ENCODE measurements around the gene SPIN1.
A peak's percentile ranks its signal among the peaks of the same experiment; 100 is the strongest.

The SPIN1 gene

DNA sequence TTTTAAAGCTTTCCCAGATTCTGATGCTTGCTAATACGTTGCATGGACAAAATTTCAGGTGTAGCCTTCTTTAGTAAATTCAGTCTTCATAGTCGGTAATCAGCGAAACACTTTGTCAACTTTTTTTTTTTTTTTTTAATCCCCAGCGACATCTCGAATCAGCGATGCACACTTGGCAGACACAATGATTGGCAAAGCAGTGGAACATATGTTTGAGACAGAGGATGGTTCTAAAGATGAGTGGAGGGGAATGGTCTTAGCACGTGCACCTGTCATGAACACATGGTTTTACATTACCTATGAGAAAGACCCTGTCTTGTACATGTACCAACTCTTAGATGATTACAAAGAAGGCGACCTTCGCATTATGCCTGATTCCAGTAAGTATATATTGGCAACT, 80.0 kb downstream of the SPIN1 start:
- Histone ChIP-seq H3K27ac (ENCODE audit: extremely low read depth, low read depth, low read length) (no peak overlapping the region), H3K36me3 (ENCODE audit: control insufficient read depth in 2 of 2, insufficient read depth in 1 of 2, low read length in 2 of 2) (peaks cover 4 to 22% of the 10 kb centered on the region in 2 experiments), H3K4me3 (ENCODE audit: low read depth, low read length) (no peak overlapping the region), H3K9me3 (ENCODE audit: control insufficient read depth, insufficient read depth, low read depth, low read length) (no peaks in the 10 kb centered on the region), H3K4me1 (ENCODE audit: control insufficient read depth, insufficient read depth, low read length) (no peaks in the 10 kb centered on the region)
- TF ChIP-seq PRDM10 (tag by site-specific recombination; IDR thresholded peaks at IDR 0.05) (no peak), ZNF626 (tag by site-specific recombination; IDR thresholded peaks at IDR 0.05) (no peak), ZNF530 (tag by site-specific recombination; IDR thresholded peaks at IDR 0.05; ENCODE audit: low read depth) (no peak)
- POLR2A ChIA-PET: no interaction called here
- CTCF ChIA-PET: interaction anchor here (0.6 kb wide), 1 partner anchor 360 kb away, joined by 6 read pairs; no protein-coding TSS in a partner anchor

DNA sequence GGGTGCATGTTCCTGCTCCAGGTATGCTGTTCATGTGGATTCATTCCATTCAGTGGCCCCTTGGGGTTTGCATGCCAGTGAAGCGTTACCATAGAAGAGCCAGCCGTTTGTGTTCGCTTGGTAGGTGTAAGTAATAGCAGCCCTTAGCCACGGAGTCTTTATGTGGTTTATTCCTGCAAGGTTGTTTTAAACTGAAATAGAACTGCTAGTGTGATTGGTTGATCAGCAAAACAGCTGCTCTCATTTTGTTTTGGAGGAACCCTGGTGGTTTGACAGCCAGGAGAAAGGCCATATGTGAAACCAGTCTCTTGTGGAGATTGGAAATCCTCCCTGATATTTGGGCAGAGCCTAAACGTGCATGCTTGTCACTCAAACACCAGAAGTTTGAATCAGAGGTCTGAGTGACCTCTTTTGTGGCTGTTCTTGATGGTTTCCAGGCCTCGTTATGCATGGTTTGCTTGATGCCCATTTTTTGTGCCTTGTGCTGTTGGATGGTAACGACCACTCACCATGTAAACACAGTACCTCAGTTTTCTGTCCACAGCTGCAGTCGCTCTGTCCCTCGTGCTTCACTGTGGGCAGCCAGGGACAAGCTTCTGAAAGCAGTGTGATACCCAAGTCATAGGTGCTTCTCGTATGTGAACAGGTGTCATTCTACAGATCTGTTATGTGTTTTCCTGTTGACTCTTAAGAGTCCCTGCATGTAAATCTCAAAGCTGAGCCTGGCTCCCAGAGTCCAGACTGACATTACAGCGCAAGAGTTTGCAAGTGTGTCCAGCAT, 88.4 kb downstream of the SPIN1 start:
- ChIA-PET CTCF (interaction anchor here (0.6 kb wide), 1 partner anchor 443 kb away, joined by 3 read pairs; no protein-coding TSS in a partner anchor), POLR2A (interaction anchor here (0.7 kb wide), 1 partner anchor 47 kb away, joined by 3 read pairs; no protein-coding TSS in a partner anchor)
- H3K4me3 ChIP-seq (ENCODE audit: low read depth, low read length): no peak overlapping the region
- H3K27ac ChIP-seq (ENCODE audit: extremely low read depth, low read depth, low read length): no peak overlapping the region
- peaks cover 3% of the 10 kb centered on the region; the same call in 1 of the 2 replicates for H3K4me1 ChIP-seq (ENCODE audit: control insufficient read depth, insufficient read depth, low read length)
- TF ChIP-seq BCL11A (tag by site-specific recombination; IDR thresholded peaks at IDR 0.05; ENCODE audit: low read depth): no peak
- peak; percentile 94 for TF ChIP-seq ZNF677 (tag by site-specific recombination; IDR thresholded peaks at IDR 0.05)
- TF ChIP-seq EGR2 (tag by site-specific recombination; IDR thresholded peaks at IDR 0.05; ENCODE audit: low read depth): no peak
- no peak for TF ChIP-seq ZNF133 (tag by site-specific recombination; IDR thresholded peaks at IDR 0.05)
- TF ChIP-seq ZNF366 (tag by site-specific recombination; conservative IDR thresholded peaks at IDR 0.05): no peak
- H3K9me3 ChIP-seq (ENCODE audit: control insufficient read depth, insufficient read depth, low read depth, low read length): no peaks in the 10 kb centered on the region
- peaks cover 0 to 19% of the 10 kb centered on the region in 2 experiments; a peak in 2 of 3 replicates for H3K36me3 ChIP-seq (ENCODE audit: control insufficient read depth in 2 of 2, insufficient read depth in 1 of 2, low read length in 2 of 2)

GRCh38 chr9:88477300-88477751, 89.1 kb downstream of the SPIN1 start:
- CTCF ChIA-PET: interaction anchor here (0.6 kb wide), 1 partner anchor 443 kb away, joined by 3 read pairs; no protein-coding TSS in a partner anchor

More at GRCh38 chr9:88477300-88477751, 89.1 kb downstream of the SPIN1 start:
- Histone ChIP-seq H3K9me3 (ENCODE audit: control insufficient read depth, insufficient read depth, low read depth, low read length) (no peaks in the 10 kb centered on the region), H3K27ac (ENCODE audit: extremely low read depth, low read depth, low read length) (no peak overlapping the region), H3K36me3 (ENCODE audit: control insufficient read depth in 2 of 2, insufficient read depth in 1 of 2, low read length in 2 of 2) (peaks cover 0 to 19% of the 10 kb centered on the region in 2 experiments; a peak in 2 of 3 replicates), H3K4me3 (ENCODE audit: low read depth, low read length) (no peak overlapping the region), H3K4me1 (ENCODE audit: control insufficient read depth, insufficient read depth, low read length) (peaks cover 3% of the 10 kb centered on the region; the same call in 1 of the 2 replicates)
- POLR2A ChIA-PET: no interaction called here
- TF ChIP-seq ZNF19 (tag by site-specific recombination; IDR thresholded peaks at IDR 0.05; ENCODE audit: low read depth) (no peak), SALL2 (tag by site-specific recombination; IDR thresholded peaks at IDR 0.05; ENCODE audit: borderline replicate concordance) (no peak), ZNF398 (tag by site-specific recombination; IDR thresholded peaks at IDR 0.05) (0 out of 2 replicates have a peak, but pooled peaks have one; percentile 23), PRDM1 (tag by site-specific recombination; IDR thresholded peaks at IDR 0.05) (no peak), ZNF473 (tag by site-specific recombination; IDR thresholded peaks at IDR 0.05) (no peak), ZNF629 (tag by site-specific recombination; IDR thresholded peaks at IDR 0.05) (0 out of 2 replicates have a peak, but pooled peaks have one; percentile 23), HOXA7 (CRISPR knock-in tag; IDR thresholded peaks at IDR 0.05; ENCODE audit: borderline replicate concordance) (no peak), ZBTB8A (tag by site-specific recombination; IDR thresholded peaks at IDR 0.05) (no peak), ZFP69B (tag by site-specific recombination; IDR thresholded peaks at IDR 0.05) (no peak), ZNF404 (tag by site-specific recombination; IDR thresholded peaks at IDR 0.05) (no peak)
- TF ChIP-seq, protein P1, sequence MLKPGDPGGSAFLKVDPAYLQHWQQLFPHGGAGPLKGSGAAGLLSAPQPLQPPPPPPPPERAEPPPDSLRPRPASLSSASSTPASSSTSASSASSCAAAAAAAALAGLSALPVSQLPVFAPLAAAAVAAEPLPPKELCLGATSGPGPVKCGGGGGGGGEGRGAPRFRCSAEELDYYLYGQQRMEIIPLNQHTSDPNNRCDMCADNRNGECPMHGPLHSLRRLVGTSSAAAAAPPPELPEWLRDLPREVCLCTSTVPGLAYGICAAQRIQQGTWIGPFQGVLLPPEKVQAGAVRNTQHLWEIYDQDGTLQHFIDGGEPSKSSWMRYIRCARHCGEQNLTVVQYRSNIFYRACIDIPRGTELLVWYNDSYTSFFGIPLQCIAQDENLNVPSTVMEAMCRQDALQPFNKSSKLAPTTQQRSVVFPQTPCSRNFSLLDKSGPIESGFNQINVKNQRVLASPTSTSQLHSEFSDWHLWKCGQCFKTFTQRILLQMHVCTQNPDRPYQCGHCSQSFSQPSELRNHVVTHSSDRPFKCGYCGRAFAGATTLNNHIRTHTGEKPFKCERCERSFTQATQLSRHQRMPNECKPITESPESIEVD (tag by site-specific recombination; IDR thresholded peaks at IDR 0.05): peak; percentile 23; the same call in 1 of the 2 replicates
